Activated CD8-positive, alpha-beta T cell treated with anti-CD3 and anti-CD28 coated beads for 36 hours (primary cell): Measurements from ENCODE around the gene PRCD. TPM values are rescaled to one million over a fixed set of nuclear protein-coding genes. Genes with fewer than 3 reads are reported as not detected.

ENCODE experiments used
- ATAC-seq: fragments of 200-7000 bp; cut with Tn5 transposase; one replicate; pipeline ENCODE4 v1.10.0; 2021; ENCODE audit warnings: mild to moderate bottlenecking, moderate library complexity
- CTCF ChIA-PET: fragments of 350-600 bp; sonication (Branson Sonifier 250); formaldehyde crosslinking; loops from one replicate; lab custom pipeline; 2021; ENCODE audit warnings: antibody characterized with exemption; lab: Charles Lee
- POLR2A ChIA-PET: fragments of 350-600 bp; sonication (Branson Sonifier 250); formaldehyde crosslinking; loops from one replicate; lab custom pipeline; 2021; ENCODE audit warnings: antibody characterized with exemption; lab: Charles Lee
- DNase-seq: peaks from one replicate; pipeline ENCODE4 v3.0.0-alpha.2; 2020
- H3K27ac Mint-ChIP-seq: one replicate; pipeline ENCODE4 v1.8.0; 2021; ENCODE audit warnings: mild to moderate bottlenecking, mixed read lengths
- H3K27me3 Mint-ChIP-seq: one replicate; pipeline ENCODE4 v1.8.0; 2021; ENCODE audit warnings: mixed read lengths
- H3K36me3 Mint-ChIP-seq: one replicate; pipeline ENCODE4 v1.8.0; 2021; ENCODE audit warnings: low read depth, mixed read lengths
- H3K4me1 Mint-ChIP-seq: one replicate; pipeline ENCODE4 v1.8.0; 2021; ENCODE audit warnings: low read depth, mixed read lengths
- H3K4me3 Mint-ChIP-seq: one replicate; pipeline ENCODE4 v1.8.0; 2021; ENCODE audit warnings: mild to moderate bottlenecking, moderate library complexity, mixed read lengths
- H3K9me3 Mint-ChIP-seq: one replicate; pipeline ENCODE4 v1.8.0; 2021; ENCODE audit warnings: mixed read lengths
- CTCF ChIP-seq: fragments of 200-600 bp; IDR thresholded peaks from one replicate; pipeline ENCODE4 v1.8.0; 2022; ENCODE audit warnings: antibody characterized with exemption, mild to moderate bottlenecking
- intact Hi-C: fragments of 100-400 bp; cut with micrococcal nuclease; formaldehyde crosslinking; loops from one replicate; pipeline ENCODE4 v1.10.0; 2022
- total RNA-seq, 2 experiments: library from RNA; stranded (reverse); gene quantifications; one replicate each; pipeline ENCODE4 v1.2.3, GENCODE V29; 2021

Gene PRCD
- total RNA-seq, 2 experiments from 2014 or later = not detected

GRCh38 chr17:76500074-76500746, 39.6 kb upstream of the PRCD start:
- intact Hi-C loops = no loop called here
- POLR2A ChIA-PET = interaction anchor here (0.9 to 4.3 kb wide), 10 partner anchors 9 to 429 kb away, joined by 3 to 16 read pairs (median 4); partner anchors contain the start of genes AANAT and SPHK1
- TF ChIP-seq CTCF = no peak
- no peaks in the 10 kb centered on the region for H3K36me3 Mint-ChIP-seq
- DNase-seq = no peak
- no peak for ATAC-seq
- H3K9me3 Mint-ChIP-seq = no peaks in the 10 kb centered on the region
- CTCF ChIA-PET = interaction anchor here (1.0 to 4.7 kb wide), 5 partner anchors 10 to 103 kb away, joined by 3 to 20 read pairs (median 5); partner anchors contain the start of gene AANAT
- H3K4me3 Mint-ChIP-seq = peak overlapping the region; percentile 90
- H3K4me1 Mint-ChIP-seq = peaks cover 42% of the 10 kb centered on the region
- H3K27me3 Mint-ChIP-seq = no peaks in the 10 kb centered on the region
- H3K27ac Mint-ChIP-seq = peak overlapping the region; percentile 57

- Mint-ChIP-seq H3K4me1 (peaks cover 40% of the 10 kb centered on the region), H3K27ac (peak overlapping the region; percentile 57), H3K36me3 (no peaks in the 10 kb centered on the region), H3K4me3 (peak overlapping the region; percentile 90), H3K27me3 (no peaks in the 10 kb centered on the region), H3K9me3 (no peaks in the 10 kb centered on the region)
- DNase-seq (no peak), ATAC-seq (no peak)
- ChIA-PET POLR2A (interaction anchor here (0.9 to 4.3 kb wide), 7 partner anchors 9 to 116 kb away, joined by 3 to 16 read pairs (median 5); partner anchors contain the start of genes AANAT and SPHK1), CTCF (interaction anchor here (1.9 to 4.7 kb wide), 3 partner anchors 23 to 103 kb away, joined by 5 to 20 read pairs (median 11); partner anchors contain the start of gene AANAT)
- TF ChIP-seq CTCF = no peak
- intact Hi-C loops = no loop called here
Observed at GRCh38 chr17:76500747-76501017, 39.2 kb upstream of the PRCD start.

DNA sequence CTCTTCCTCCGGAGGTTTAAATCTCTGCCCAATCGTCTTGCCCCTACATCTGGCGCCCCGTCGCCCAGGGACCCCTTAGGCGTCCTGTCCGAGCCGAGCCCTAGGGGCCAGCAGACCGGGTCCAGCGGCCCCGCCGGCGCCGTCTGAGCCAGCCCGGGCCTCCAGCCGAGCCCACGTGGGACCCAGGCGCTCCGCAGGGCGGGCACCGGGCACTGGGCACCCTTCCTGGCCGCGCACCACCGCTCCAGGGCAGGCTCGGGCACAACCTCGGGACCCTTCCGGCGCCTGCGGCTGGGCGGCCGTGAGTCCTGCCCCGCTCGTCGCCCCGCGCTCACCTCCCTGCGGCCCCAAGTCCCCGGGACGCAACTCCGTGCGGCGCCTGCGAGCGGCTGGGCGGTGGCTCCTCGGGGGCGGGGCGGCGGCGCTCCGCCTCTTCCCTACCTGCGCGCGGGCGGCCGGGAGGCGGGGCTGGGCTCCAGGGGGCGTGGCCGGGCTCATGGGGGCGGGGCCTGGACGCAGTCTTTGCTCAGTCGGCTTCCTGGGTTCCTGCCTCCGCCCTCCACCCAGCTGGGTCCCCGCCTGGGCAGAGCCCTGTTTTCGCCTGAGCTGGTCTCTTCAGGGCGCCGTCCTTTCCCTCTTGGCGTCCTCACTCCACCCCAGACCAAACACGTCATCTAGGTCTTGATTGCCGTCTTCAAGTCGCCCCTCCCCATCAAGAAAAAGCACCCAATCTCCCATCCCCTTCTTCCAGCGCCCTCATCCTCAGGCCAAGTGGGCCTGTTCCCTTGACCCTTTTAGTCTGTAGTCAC, 38.6 kb upstream of the PRCD start, which contains the start of gene RHBDF2:
RHBDF2 (minus strand) TSS at position 406 of the 809 bp plus-strand sequence. CDS start 19,899 bp downstream, outside the sequence.
- Mint-ChIP-seq H3K4me1 (peaks cover 40% of the 10 kb centered on the region), H3K27ac (peak within 1 kb of the TSS; percentile 92), H3K36me3 (no peaks in the 10 kb centered on the region), H3K9me3 (no peaks in the 10 kb centered on the region), H3K27me3 (no peaks in the 10 kb centered on the region), H3K4me3 (peak within 1 kb of the TSS; percentile 90)
- TF ChIP-seq CTCF = no peak
- peak; percentile 95 for DNase-seq
- CTCF ChIA-PET = interaction anchor here (1.7 to 4.7 kb wide), 4 partner anchors 22 to 104 kb away, joined by 5 to 23 read pairs (median 14); partner anchors contain the start of gene AANAT
- peak; percentile 97 for ATAC-seq
- POLR2A ChIA-PET = interaction anchor here (0.7 to 4.3 kb wide), 9 partner anchors 10 to 147 kb away, joined by 3 to 16 read pairs (median 4); partner anchors contain the start of genes AANAT, PRPSAP1 and SPHK1
- intact Hi-C loops = no loop called here

GRCh38 chr17:76501827-76502307, 38.0 kb upstream of the PRCD start:
- POLR2A ChIA-PET = interaction anchor here (0.7 to 4.3 kb wide), 5 partner anchors 32 to 148 kb away, joined by 3 to 16 read pairs (median 3); partner anchors contain the start of genes AANAT and PRPSAP1
- CTCF ChIA-PET = interaction anchor here (1.1 to 4.7 kb wide), 6 partner anchors 21 to 93 kb away, joined by 3 to 23 read pairs (median 5); partner anchors contain the start of genes AANAT and UBE2O
- Mint-ChIP-seq H3K4me1 (peaks cover 42% of the 10 kb centered on the region), H3K9me3 (no peaks in the 10 kb centered on the region), H3K27me3 (no peaks in the 10 kb centered on the region), H3K4me3 (peak overlapping the region; percentile 90), H3K36me3 (no peaks in the 10 kb centered on the region), H3K27ac (peak overlapping the region; percentile 92)
- TF ChIP-seq CTCF = no peak
- no peak for DNase-seq
- intact Hi-C loops = no loop called here
- ATAC-seq = no peak
